K562 (cell line): Measurements from ENCODE around the gene SYNGR4. TPM values are rescaled to one million over a fixed set of nuclear protein-coding genes. Genes with fewer than 3 reads are reported as not detected.

ENCODE experiments used
- ADNP ChIP-seq: fragments of 200-800 bp; sonication (Bioruptor generic); IDR thresholded peaks from 2 replicates; pipeline ENCODE4 v1.6.1; 2016; ENCODE audit warnings: missing genetic modification characterization, missing compliant biosample characterization
- CBX8 ChIP-seq: fragments of 200-600 bp; sonication (generic); IDR thresholded peaks from 2 replicates; pipeline ENCODE4 v1.6.1; 2012; ENCODE audit warnings: borderline replicate concordance, mixed run types, low read depth, mild to moderate bottlenecking, moderate library complexity, mixed read lengths, low read length, control low read depth, inconsistent platforms; ENCODE audit not compliant: poor library complexity, severe bottlenecking; ENCODE audit errors: extremely low read depth
- CC2D1A ChIP-seq: fragments of 450-650 bp; IDR thresholded peaks from 2 replicates; pipeline ENCODE4 v1.6.1; 2017; ENCODE audit warnings: mild to moderate bottlenecking
- CREBBP ChIP-seq: IDR thresholded peaks from one replicate; pipeline ENCODE4 v1.6.1; 2012; ENCODE audit warnings: low read depth, mild to moderate bottlenecking, control low read depth, inconsistent platforms, low read length
- DNMT1 ChIP-seq: fragments of 450-650 bp; IDR thresholded peaks from 2 replicates; pipeline ENCODE4 v1.6.1; 2016; ENCODE audit warnings: antibody characterized with exemption, mild to moderate bottlenecking
- HDAC2 ChIP-seq: fragments of 450-650 bp; IDR thresholded peaks from 2 replicates; pipeline ENCODE4 v1.6.1; 2016; ENCODE audit warnings: mild to moderate bottlenecking
- HEY1 ChIP-seq: fragments of 250-450 bp; sonication (Bioruptor Pico); IDR thresholded peaks from 2 replicates; pipeline ENCODE4 v1.5.0; 2020; ENCODE audit warnings: mild to moderate bottlenecking, moderate library complexity, borderline replicate concordance
- IFI16 ChIP-seq: fragments of 250-450 bp; sonication (Bioruptor Pico); IDR thresholded peaks from 2 replicates; pipeline ENCODE4 v2.1.2; 2022; ENCODE audit warnings: mild to moderate bottlenecking, inconsistent platforms
- PHTF2 ChIP-seq: fragments of 250-450 bp; sonication (Bioruptor Pico); IDR thresholded peaks from 2 replicates; pipeline ENCODE4 v1.5.0; 2021; ENCODE audit warnings: mild to moderate bottlenecking
- POLR2A ChIP-seq: fragments of 450-650 bp; conservative IDR thresholded peaks from 2 replicates; pipeline ENCODE4 v1.6.1; 2016
- RBM25 ChIP-seq: fragments of 200-400 bp; formaldehyde crosslinking; IDR thresholded peaks from 2 replicates; pipeline ENCODE4 v1.6.1; 2018; ENCODE audit warnings: low read length, low read depth, moderate library complexity; ENCODE audit not compliant: severe bottlenecking
- SETDB1 ChIP-seq: IDR thresholded peaks from one replicate; pipeline ENCODE4 v1.6.1; 2012; ENCODE audit warnings: low read length, control low read depth, inconsistent platforms
- SMC3 ChIP-seq: conservative IDR thresholded peaks from 2 replicates; pipeline ENCODE4 v1.6.1; 2011; ENCODE audit warnings: low read depth, low read length, improper control_type of control experiment; ENCODE audit not compliant: insufficient read depth
- ZC3H4 ChIP-seq: sonication (generic); formaldehyde crosslinking; IDR thresholded peaks from 2 replicates; pipeline ENCODE4 v1.9.0; 2021; ENCODE audit warnings: missing genetic modification reagents, borderline replicate concordance
- ZFP36 ChIP-seq: fragments of 150-350 bp; IDR thresholded peaks from 2 replicates; pipeline ENCODE4 v1.6.1; 2018; ENCODE audit warnings: low read length, low read depth; ENCODE audit not compliant: partially characterized antibody
- ZNF408 ChIP-seq: fragments of 250-450 bp; sonication (Bioruptor Pico); IDR thresholded peaks from 2 replicates; pipeline ENCODE4 v1.4.0; 2020; ENCODE audit warnings: low read depth, mild to moderate bottlenecking, moderate library complexity
- ZNF507 ChIP-seq: conservative IDR thresholded peaks from 2 replicates; pipeline ENCODE4 v1.6.1; 2017; ENCODE audit warnings: missing genetic modification characterization, missing compliant biosample characterization
- polyA plus RNA-seq, 8 experiments: library from polyadenylated mRNA; depleted of rRNA in 4 of 8; stranded (reverse) in 5 of 8; unstranded in 3 of 8; fragments of >200 nt; fragmentation: Nextera tagmentation in 2 of 8; fragmentation: Illumina TruSeq in 1 of 8; extraction: Ambion mirVana in 2 of 8; extraction: Trizol in 1 of 8; gene quantifications; 2 replicates each; pipeline versions ENCODE4 v1.2.1 to v1.2.3, GENCODE V29; 2011 to 2014; ENCODE audit warnings: inconsistent platforms in 1 of 8, missing spikeins in 1 of 8
- total RNA-seq, 7 experiments: library from RNA; depleted of rRNA in 6 of 7; stranded (reverse); fragments of >200 nt in 6 of 7; fragmentation: Illumina TruSeq in 2 of 7; extraction: Trizol in 2 of 7; gene quantifications; 2 replicates each; pipeline versions ENCODE4 v1.2.1 to v1.2.3, GENCODE V29; 2011 to 2021; ENCODE audit warnings: low replicate concordance in 1 of 7
- TF ChIP-seq, protein P1 (sequence below): fragments of 250-450 bp; sonication (Bioruptor Pico); IDR thresholded peaks from 2 replicates; pipeline ENCODE4 v1.4.0; 2020
- TF ChIP-seq, protein P2 (sequence below): fragments of 450-650 bp; IDR thresholded peaks from 2 replicates; pipeline ENCODE4 v1.6.1; 2017; ENCODE audit warnings: antibody characterized with exemption
- TF ChIP-seq, protein P3 (sequence below): fragments of 450-650 bp; formaldehyde crosslinking; IDR thresholded peaks from 2 replicates; pipeline ENCODE4 v1.4.0; 2022; ENCODE audit warnings: missing genetic modification characterization

Gene SYNGR4
- total and polyA plus RNA-seq, 9 of the 15 experiments (the other 6 are each of a cell fraction or from before 2014, with no cell fraction given): 0.07 to 0.14 TPM; not detected in 7

DNA sequence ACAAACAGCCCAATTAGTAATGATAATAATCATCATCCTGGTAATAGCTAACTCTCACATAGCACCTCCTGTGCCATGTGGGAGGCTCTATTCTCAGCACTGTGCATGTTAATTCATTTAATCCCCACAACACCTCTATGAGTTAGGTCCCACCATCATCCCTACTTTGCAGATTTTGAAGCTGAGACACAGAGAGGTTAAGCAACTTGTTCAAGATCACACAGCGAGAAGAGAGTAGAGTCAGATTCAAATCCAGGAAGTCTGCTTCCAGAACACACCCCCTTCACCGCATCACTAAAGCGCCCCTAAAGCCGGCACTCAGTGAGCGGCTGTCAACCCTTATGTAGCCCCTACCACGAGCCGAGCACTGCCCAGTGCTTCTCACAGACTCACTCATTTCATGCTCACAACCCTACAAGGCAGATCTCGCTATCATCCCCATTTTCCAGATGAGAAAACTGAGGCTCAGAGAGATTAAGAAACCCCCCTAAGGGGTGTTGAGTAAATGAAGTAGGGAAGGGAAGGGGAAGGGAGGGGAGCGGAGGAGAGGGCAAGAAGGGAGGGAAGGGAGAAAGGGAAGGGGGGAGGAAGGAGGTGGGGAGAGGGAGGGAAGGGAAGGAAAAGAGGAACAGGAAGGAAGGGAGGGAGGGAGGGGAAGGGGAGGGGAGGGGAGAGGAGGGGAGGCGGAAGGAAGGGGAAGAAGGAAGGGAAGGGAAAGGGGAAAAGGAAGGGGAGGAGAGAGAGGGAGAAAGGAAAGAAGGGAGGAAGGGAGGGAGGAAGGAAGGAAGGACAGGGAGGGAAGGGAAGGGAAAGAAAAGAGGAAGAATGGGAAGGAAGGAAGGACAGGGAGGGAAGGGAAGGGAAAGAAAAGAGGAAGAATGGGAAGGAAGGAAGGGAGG, 22.4 kb upstream of the SYNGR4 start (continued):
- peak; percentile 92 for TF ChIP-seq ADNP (tag)
- no peak for TF ChIP-seq HEY1
- no peak for TF ChIP-seq IFI16 (CRISPR knock-in tag)
- TF ChIP-seq, protein P1, sequence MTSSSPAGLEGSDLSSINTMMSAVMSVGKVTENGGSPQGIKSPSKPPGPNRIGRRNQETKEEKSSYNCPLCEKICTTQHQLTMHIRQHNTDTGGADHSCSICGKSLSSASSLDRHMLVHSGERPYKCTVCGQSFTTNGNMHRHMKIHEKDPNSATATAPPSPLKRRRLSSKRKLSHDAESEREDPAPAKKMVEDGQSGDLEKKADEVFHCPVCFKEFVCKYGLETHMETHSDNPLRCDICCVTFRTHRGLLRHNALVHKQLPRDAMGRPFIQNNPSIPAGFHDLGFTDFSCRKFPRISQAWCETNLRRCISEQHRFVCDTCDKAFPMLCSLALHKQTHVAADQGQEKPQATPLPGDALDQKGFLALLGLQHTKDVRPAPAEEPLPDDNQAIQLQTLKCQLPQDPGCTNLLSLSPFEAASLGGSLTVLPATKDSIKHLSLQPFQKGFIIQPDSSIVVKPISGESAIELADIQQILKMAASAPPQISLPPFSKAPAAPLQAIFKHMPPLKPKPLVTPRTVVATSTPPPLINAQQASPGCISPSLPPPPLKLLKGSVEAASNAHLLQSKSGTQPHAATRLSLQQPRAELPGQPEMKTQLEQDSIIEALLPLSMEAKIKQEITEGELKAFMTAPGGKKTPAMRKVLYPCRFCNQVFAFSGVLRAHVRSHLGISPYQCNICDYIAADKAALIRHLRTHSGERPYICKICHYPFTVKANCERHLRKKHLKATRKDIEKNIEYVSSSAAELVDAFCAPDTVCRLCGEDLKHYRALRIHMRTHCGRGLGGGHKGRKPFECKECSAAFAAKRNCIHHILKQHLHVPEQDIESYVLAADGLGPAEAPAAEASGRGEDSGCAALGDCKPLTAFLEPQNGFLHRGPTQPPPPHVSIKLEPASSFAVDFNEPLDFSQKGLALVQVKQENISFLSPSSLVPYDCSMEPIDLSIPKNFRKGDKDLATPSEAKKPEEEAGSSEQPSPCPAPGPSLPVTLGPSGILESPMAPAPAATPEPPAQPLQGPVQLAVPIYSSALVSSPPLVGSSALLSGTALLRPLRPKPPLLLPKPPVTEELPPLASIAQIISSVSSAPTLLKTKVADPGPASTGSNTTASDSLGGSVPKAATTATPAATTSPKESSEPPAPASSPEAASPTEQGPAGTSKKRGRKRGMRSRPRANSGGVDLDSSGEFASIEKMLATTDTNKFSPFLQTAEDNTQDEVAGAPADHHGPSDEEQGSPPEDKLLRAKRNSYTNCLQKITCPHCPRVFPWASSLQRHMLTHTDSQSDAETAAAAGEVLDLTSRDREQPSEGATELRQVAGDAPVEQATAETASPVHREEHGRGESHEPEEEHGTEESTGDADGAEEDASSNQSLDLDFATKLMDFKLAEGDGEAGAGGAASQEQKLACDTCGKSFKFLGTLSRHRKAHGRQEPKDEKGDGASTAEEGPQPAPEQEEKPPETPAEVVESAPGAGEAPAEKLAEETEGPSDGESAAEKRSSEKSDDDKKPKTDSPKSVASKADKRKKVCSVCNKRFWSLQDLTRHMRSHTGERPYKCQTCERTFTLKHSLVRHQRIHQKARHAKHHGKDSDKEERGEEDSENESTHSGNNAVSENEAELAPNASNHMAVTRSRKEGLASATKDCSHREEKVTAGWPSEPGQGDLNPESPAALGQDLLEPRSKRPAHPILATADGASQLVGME (CRISPR knock-in tag): no peak
- no peak for TF ChIP-seq POLR2A
- TF ChIP-seq, protein P2, sequence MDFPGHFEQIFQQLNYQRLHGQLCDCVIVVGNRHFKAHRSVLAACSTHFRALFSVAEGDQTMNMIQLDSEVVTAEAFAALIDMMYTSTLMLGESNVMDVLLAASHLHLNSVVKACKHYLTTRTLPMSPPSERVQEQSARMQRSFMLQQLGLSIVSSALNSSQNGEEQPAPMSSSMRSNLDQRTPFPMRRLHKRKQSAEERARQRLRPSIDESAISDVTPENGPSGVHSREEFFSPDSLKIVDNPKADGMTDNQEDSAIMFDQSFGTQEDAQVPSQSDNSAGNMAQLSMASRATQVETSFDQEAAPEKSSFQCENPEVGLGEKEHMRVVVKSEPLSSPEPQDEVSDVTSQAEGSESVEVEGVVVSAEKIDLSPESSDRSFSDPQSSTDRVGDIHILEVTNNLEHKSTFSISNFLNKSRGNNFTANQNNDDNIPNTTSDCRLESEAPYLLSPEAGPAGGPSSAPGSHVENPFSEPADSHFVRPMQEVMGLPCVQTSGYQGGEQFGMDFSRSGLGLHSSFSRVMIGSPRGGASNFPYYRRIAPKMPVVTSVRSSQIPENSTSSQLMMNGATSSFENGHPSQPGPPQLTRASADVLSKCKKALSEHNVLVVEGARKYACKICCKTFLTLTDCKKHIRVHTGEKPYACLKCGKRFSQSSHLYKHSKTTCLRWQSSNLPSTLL: no peak
- TF ChIP-seq PHTF2 (CRISPR knock-in tag): no peak
- TF ChIP-seq CBX8: no peak
- 0 out of 2 replicates have a peak, but pooled peaks have one; percentile 24 for TF ChIP-seq CC2D1A
- TF ChIP-seq SETDB1: no peak
- no peak for TF ChIP-seq SMC3
- peak; percentile 68 for TF ChIP-seq ZFP36
- peak; percentile 70; the same call in 1 of the 2 replicates for TF ChIP-seq HDAC2
- no peak for TF ChIP-seq CREBBP
- TF ChIP-seq, protein P3, sequence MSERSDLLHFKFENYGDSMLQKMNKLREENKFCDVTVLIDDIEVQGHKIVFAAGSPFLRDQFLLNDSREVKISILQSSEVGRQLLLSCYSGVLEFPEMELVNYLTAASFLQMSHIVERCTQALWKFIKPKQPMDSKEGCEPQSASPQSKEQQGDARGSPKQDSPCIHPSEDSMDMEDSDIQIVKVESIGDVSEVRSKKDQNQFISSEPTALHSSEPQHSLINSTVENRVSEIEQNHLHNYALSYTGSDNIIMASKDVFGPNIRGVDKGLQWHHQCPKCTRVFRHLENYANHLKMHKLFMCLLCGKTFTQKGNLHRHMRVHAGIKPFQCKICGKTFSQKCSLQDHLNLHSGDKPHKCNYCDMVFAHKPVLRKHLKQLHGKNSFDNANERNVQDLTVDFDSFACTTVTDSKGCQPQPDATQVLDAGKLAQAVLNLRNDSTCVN (CRISPR knock-in tag): no peak
- TF ChIP-seq ZNF408 (CRISPR knock-in tag): no peak
- no peak for TF ChIP-seq DNMT1
- no peak for TF ChIP-seq ZC3H4
- no peak for TF ChIP-seq ZNF507 (tag)
- TF ChIP-seq RBM25: peak; percentile 71
